Smooth muscle cell (in vitro differentiated cells): ENCODE measurements around the gene MTTP. TPM values are rescaled to one million over a fixed set of nuclear protein-coding genes. Genes with fewer than 3 reads are reported as not detected.

Experiments
- DNase-seq: peaks from one replicate; lab custom pipeline; 2025; ENCODE audit not compliant: unreplicated experiment; lab: John Stamatoyannopoulos, UW
- H2AFZ ChIP-seq: fragments of 200-600 bp; sonication (generic); 2 replicates; pipeline ENCODE4 v1.6.0; 2016; ENCODE audit warnings: antibody characterized with exemption, low read depth, mild to moderate bottlenecking
- H3F3A ChIP-seq: fragments of 200-600 bp; sonication (generic); 2 replicates; pipeline ENCODE4 v1.6.0; 2017; ENCODE audit warnings: antibody characterized with exemption, low read depth
- H3K27ac ChIP-seq: fragments of 200-600 bp; sonication (generic); 2 replicates; pipeline ENCODE4 v1.5.1; 2016; ENCODE audit warnings: low read depth, mild to moderate bottlenecking
- H3K27me3 ChIP-seq: fragments of 200-600 bp; sonication (generic); 2 replicates; pipeline ENCODE4 v1.6.1; 2016; ENCODE audit warnings: low read depth, mild to moderate bottlenecking
- H3K36me3 ChIP-seq: fragments of 200-600 bp; sonication (generic); 2 replicates; pipeline ENCODE4 v1.5.1; 2016; ENCODE audit warnings: low read depth
- H3K4me1 ChIP-seq: fragments of 200-600 bp; sonication (generic); 2 replicates; pipeline ENCODE4 v1.5.1; 2016; ENCODE audit warnings: low read depth
- H3K4me2 ChIP-seq: fragments of 200-600 bp; sonication (generic); 2 replicates; pipeline ENCODE4 v1.6.0; 2016; ENCODE audit warnings: mild to moderate bottlenecking
- H3K4me3 ChIP-seq: fragments of 200-600 bp; sonication (generic); 2 replicates; pipeline ENCODE4 v1.5.1; 2016; ENCODE audit warnings: mild to moderate bottlenecking
- H3K79me2 ChIP-seq: fragments of 200-600 bp; sonication (generic); 2 replicates; pipeline ENCODE4 v1.6.0; 2016; ENCODE audit warnings: low read depth, mild to moderate bottlenecking
- H3K9ac ChIP-seq: fragments of 200-600 bp; sonication (generic); 2 replicates; pipeline ENCODE4 v1.6.0; 2016; ENCODE audit warnings: low read depth
- H3K9me3 ChIP-seq: fragments of 200-600 bp; sonication (generic); replicated peaks from 2 replicates; pipeline ENCODE4 v1.5.1; 2016; ENCODE audit warnings: low read depth
- H4K20me1 ChIP-seq: fragments of 200-600 bp; sonication (generic); 2 replicates; pipeline ENCODE4 v1.6.0; 2016; ENCODE audit warnings: low read depth
- CTCF ChIP-seq: fragments of 200-600 bp; sonication (generic); IDR thresholded peaks from 2 replicates; pipeline ENCODE4 v1.5.1; 2017; ENCODE audit warnings: borderline replicate concordance, mild to moderate bottlenecking, antibody characterized with exemption; ENCODE audit not compliant: insufficient read depth, poor library complexity, severe bottlenecking
- WGBS: methylation state at CpG from one replicate; pipeline ENCODE4 v1.1.7; 2016; ENCODE audit warnings: low lambda C conversion rate; 5-methylcytosine and 5-hydroxymethylcytosine counted together
- polyA plus RNA-seq: library from polyadenylated mRNA; unstranded; fragments of >200 nt; fragmentation: Nextera tagmentation; extraction: Ambion mirVana; gene quantifications from 2 replicates; pipeline ENCODE4 v1.2.1, GENCODE V29; 2016
- total RNA-seq: library from RNA; depleted of rRNA; stranded (reverse); fragments of >200 nt; gene quantifications from 2 replicates; pipeline ENCODE4 v1.2.3, GENCODE V29; 2014

Gene MTTP
- total and polyA plus RNA-seq, 2 experiments from 2014 or later: 0.31 TPM; not detected in 1

- H3K27ac ChIP-seq: no peak overlapping the region
- H3K4me2 ChIP-seq: no peak overlapping the region
- H3K9ac ChIP-seq: no peak overlapping the region
- H3K4me3 ChIP-seq: no peak overlapping the region
- H3K79me2 ChIP-seq: no peaks in the 10 kb centered on the region
- H3K36me3 ChIP-seq: no peaks in the 10 kb centered on the region
- no peak overlapping the region for H2AFZ ChIP-seq
- peaks cover 14% of the 10 kb centered on the region for H3K4me1 ChIP-seq
- TF ChIP-seq CTCF: no peak
- DNase-seq: no peak
- WGBS: 97% methylated on average over 1 of the region's 1 CpG
- no peaks in the 10 kb centered on the region for H3K9me3 ChIP-seq
- no peaks in the 10 kb centered on the region for H3F3A ChIP-seq
- no peaks in the 10 kb centered on the region for H4K20me1 ChIP-seq
- no peaks in the 10 kb centered on the region for H3K27me3 ChIP-seq
These were observed 53.4 kb downstream of the MTTP start for GRCh38 chr4:99628040-99628439.

- H3K27me3 ChIP-seq: no peaks in the 10 kb centered on the region
- TF ChIP-seq CTCF: no peak
These were observed 55.4 kb downstream of the MTTP start for GRCh38 chr4:99629962-99630554.

GRCh38 chr4:99630857-99631360 lies 56.3 kb downstream of the MTTP start:
- Histone ChIP-seq H2AFZ (no peak overlapping the region), H3K27me3 (no peaks in the 10 kb centered on the region), H3K9ac (no peak overlapping the region), H3K4me2 (peak overlapping the region; percentile 19), H3K4me1 (no peaks in the 10 kb centered on the region), H4K20me1 (no peaks in the 10 kb centered on the region), H3K9me3 (no peaks in the 10 kb centered on the region), H3K79me2 (no peaks in the 10 kb centered on the region), H3K36me3 (no peaks in the 10 kb centered on the region), H3K4me3 (no peak overlapping the region), H3K27ac (no peak overlapping the region), H3F3A (no peaks in the 10 kb centered on the region)
- DNase-seq: no peak
- no peak for TF ChIP-seq CTCF
- 69% methylated on average over 1 of the region's 1 CpG for WGBS

More at GRCh38 chr4:99629962-99630554, 55.4 kb downstream of the MTTP start:
- Histone ChIP-seq H3F3A (no peaks in the 10 kb centered on the region), H3K9ac (no peak overlapping the region), H3K4me1 (peaks cover under 1% of the 10 kb centered on the region), H3K4me3 (no peak overlapping the region), H3K9me3 (no peaks in the 10 kb centered on the region), H3K36me3 (no peaks in the 10 kb centered on the region), H3K79me2 (no peaks in the 10 kb centered on the region), H2AFZ (no peak overlapping the region), H3K4me2 (no peak overlapping the region), H4K20me1 (no peaks in the 10 kb centered on the region), H3K27ac (no peak overlapping the region)
- no peak for DNase-seq

- H3K27me3 ChIP-seq: no peaks in the 10 kb centered on the region
- TF ChIP-seq CTCF: no peak
- WGBS: 84% methylated on average over 14 of the region's 14 CpGs
These were observed 59.1 kb downstream of the MTTP start for GRCh38 chr4:99633772-99634171.

More at GRCh38 chr4:99633772-99634171, 59.1 kb downstream of the MTTP start:
- Histone ChIP-seq H3K4me1 (no peaks in the 10 kb centered on the region), H3K4me2 (no peak overlapping the region), H4K20me1 (no peaks in the 10 kb centered on the region), H3K9ac (no peak overlapping the region), H3K36me3 (no peaks in the 10 kb centered on the region), H3K79me2 (no peaks in the 10 kb centered on the region), H2AFZ (no peak overlapping the region), H3F3A (no peaks in the 10 kb centered on the region), H3K4me3 (no peak overlapping the region), H3K9me3 (no peaks in the 10 kb centered on the region), H3K27ac (no peak overlapping the region)
- DNase-seq: no peak
